NT2/D1 (cell line): Measurements from ENCODE around the gene ANXA11.

ENCODE experiments used
- YY1 ChIP-seq: IDR thresholded peaks from 2 replicates; pipeline ENCODE4 v1.6.1; 2011; ENCODE audit not compliant: insufficient read length, insufficient read depth
- ZNF274 ChIP-seq: IDR thresholded peaks from 2 replicates; pipeline ENCODE4 v1.6.1; 2011; ENCODE audit warnings: mild to moderate bottlenecking, low read depth, low read length

GRCh38 chr10:80168162-80168511 lies 37.2 kb downstream of the ANXA11 start:
- TF ChIP-seq YY1 (no peak), ZNF274 (no peak)
